DMS 273 treated with DMSO at 0.1 percent for 48 hours (cell line): Measurements from ENCODE around the gene PPFIA1.
"Not testable (repeated sequence)": the region's sequence is repeated elsewhere in the genome, so short reads cannot be mapped to it uniquely, and the experiment has no call there.

Experiments used
- DNase-seq: peaks from one replicate; lab custom pipeline; 2025; lab: John Stamatoyannopoulos, UW

Gene PPFIA1

DNA sequence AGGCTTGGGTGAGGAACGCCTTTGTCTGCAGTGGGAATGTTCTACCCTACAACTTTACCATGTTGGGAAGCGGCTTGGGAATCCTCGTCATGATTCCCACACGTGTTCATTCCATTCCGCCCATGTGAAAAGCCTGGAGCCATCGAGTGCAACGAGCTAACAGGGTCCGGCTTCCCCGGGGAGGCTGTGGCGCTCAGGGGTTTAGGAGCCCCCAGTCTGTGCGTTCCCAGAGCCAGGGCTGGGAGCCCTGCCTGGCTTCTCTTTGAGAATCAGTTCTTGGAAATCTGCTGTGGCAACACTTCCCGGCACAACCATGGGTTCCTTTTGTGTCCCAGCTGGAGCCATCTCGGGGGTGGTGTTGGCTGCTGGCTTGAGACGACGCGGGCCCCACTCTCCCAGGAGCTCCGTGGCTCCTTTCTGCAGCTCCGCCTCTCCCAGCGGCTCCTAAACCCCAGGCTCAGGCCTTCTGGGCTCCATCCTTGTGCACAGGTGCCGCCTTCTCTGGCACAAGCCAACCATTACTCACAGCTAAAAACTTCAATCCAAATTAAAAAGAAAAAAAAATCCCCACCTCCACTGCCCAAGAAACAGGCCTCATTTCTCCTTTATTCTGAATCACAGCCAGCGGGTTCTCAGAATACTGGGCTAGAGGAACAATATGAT, 18.7 kb upstream of the PPFIA1 start:
- DNase-seq = no peak

GRCh38 chr11:70252844-70253243, 17.6 kb upstream of the PPFIA1 start:
- no peak for DNase-seq

GRCh38 chr11:70255477-70256116, 14.9 kb upstream of the PPFIA1 start:
- no peak for DNase-seq

GRCh38 chr11:70259077-70259476, 11.4 kb upstream of the PPFIA1 start:
- not testable (repeated sequence) for DNase-seq

- DNase-seq = no peak
These were observed 7.5 kb upstream of the PPFIA1 start for GRCh38 chr11:70262951-70263350.

DNA sequence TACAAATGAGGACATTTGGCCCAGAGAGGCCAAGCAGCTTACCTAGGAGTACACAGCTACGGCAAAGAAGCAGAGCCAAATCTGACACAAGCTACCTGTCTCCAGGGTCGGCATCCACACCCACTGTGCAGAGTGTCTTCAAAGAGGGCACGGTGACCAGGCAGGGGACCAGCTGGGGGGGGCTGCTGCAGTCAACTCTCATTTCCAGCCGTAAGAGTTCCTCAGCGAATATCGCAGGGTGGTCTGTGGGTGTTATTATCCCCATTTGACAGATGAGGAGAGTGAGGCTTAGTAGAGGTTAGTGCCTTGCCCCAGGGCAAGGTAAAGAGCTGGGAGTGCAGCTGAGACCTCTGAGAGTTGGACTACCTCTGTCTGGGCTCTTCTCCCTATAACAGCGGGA, 7.1 kb upstream of the PPFIA1 start:
- no peak for DNase-seq

GRCh38 chr11:70265341-70265740, 5.1 kb upstream of the PPFIA1 start:
- DNase-seq = no peak

- DNase-seq = no peak
These were observed 3.0 kb upstream of the PPFIA1 start for GRCh38 chr11:70267405-70267950.

DNA sequence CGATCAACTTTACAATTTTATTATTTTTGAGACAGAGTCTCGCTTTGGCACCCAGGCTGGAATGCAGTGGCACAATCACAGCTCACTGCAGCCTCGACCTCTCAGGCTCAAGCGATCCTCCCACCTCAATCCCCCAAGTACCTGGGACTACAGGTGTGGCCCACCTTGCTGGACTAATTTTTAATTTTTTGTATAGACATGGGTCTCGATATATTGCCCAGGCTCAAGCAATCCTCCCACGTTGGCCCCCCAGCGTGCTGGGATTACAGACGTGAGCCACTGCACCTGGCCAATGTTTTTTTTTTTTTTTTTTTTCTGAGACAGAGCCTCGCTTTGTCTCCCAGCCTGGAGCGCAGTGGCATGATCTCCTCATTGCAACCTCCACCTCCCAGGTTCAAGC, 2.0 kb upstream of the PPFIA1 start:
- DNase-seq = no peak

- DNase-seq = no peak
These were observed 573 bp downstream of the PPFIA1 start for GRCh38 chr11:70270877-70271648.

DNA sequence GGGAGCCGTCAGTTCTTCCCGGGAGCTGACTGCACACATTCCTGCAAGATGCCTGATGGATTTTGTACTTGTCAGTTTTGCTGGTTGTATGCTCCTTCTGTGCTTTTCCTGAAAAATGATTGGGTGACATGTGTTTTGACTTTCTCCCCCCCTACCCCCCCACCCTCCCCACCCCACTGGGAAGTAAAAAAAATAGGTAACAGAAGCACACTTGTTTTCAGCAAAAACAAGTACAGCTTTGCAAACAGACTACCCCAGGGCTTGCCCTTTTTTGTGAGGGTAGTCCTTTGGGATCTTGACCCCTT, 1.1 kb downstream of the PPFIA1 start:
- no peak for DNase-seq

- no peak for DNase-seq
These were observed 1.5 kb downstream of the PPFIA1 start for GRCh38 chr11:70272009-70272408.

DNA sequence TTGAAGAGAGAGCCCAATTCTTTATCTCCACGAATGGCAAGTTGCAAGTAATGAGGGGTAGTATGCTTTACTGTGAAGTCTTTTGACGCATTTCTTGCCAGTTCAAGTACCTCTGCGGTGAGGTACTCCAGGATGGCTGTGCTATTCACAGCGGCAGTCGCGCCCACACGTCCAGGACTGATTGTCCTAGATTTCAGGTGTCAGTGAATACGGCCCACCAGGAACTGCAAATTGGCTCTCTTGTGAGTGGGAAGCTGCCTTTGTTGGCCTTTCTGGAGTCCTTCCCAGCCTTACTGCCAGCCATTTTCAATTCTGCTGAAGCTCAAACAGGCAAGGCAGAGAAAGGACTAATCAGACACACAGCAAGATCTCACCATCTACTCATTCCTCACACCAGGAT, 8.5 kb downstream of the PPFIA1 start:
- no peak for DNase-seq

DNA sequence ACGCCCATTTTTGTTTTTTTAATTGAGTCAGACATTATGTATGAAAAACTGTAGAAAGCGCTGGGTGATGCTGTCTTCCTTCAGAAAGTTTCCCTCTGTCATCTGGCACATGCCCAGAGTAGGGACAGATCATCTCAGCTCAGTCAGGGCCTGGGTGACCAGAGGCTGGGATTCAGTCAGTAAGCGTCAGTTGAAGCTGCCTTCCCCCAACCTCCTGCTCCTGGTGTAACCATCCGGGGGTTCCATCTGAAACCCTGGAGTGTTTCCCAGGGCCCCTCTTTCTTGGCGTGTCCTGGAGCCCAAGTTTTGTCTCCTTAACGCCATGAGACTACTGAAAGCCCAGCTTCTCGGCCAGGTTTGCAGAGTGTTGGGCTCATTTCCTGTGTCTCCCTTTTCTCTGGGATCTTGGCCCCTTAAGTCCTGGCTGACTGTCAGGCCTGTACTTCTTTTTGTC, 10.7 kb downstream of the PPFIA1 start:
- no peak for DNase-seq

- DNase-seq = no peak
These were observed 11.5 kb downstream of the PPFIA1 start for GRCh38 chr11:70282012-70282411.

GRCh38 chr11:70288721-70289120, 18.2 kb downstream of the PPFIA1 start:
- no peak for DNase-seq

DNA sequence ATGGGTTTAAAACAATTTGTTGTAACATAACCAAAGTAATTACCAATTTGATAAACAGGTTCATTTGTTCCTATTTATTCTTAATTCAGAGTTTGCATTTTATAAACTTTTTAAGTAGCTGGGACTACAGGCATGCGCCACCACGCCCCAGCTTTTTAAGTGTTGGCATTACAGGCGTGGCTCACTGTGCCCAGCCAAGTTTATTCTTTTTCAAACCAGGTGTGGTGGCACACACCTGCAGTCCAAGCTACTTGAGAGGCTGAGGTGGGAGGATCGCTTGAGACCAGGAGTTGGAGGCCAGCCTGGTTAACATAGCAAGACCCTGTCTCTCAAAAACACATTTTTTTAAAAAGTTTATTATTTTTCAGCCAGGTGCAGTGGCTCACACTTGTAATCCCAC, 19.1 kb downstream of the PPFIA1 start:
- no peak for DNase-seq

GRCh38 chr11:70290361-70291065, 20.0 kb downstream of the PPFIA1 start:
- DNase-seq = no peak

DNA sequence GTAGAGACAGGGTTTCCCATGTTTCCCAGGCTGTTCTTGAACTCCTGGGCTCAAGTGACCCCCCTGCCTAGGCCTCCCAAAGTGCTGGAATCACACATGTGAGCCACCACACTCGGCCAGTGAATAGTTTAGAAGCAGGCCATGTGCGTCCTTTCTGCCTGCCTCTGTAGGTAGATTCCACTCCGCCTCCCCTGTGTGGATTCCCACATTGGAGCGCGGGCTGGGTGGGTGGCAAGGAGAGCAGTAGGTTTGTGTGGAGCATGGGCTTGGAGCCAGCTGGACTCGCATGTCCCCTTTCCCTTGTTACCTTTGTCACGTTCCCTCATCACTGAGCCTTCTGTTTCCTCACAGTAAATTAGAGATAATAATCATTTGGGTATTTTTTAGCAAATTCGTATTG, 21.7 kb downstream of the PPFIA1 start:
- no peak for DNase-seq

GRCh38 chr11:70292863-70293262, 22.4 kb downstream of the PPFIA1 start:
- DNase-seq = no peak

GRCh38 chr11:70295166-70295565, 24.7 kb downstream of the PPFIA1 start:
- DNase-seq = not testable (repeated sequence)

DNA sequence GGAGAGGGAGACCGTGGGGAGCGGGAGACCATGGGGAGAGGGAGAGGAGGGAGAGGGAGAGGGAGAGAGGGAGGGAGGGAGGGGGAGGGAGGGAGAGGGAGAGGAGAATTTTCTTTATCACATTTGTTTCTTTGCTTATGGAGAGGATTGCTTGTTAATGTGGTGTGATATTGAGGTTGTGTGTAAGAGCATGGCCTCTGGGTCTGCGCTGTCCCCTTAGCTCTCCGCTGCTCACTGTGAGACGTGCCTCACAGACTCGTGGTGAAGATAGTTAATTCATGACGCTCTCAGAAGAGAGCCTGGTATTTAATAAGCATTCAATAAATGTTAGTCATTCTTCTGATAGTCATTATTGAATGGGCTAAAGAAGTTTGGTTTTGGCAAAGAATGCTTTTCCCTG, 26.2 kb downstream of the PPFIA1 start:
- DNase-seq = no peak
